HEK293 (cell line): ENCODE results near the gene DCAF6.

Experiments
- CTCF ChIA-PET: fragments of 350-600 bp; formaldehyde crosslinking; extraction: SDS; loops from one replicate; lab custom pipeline; 2021; ENCODE audit warnings: antibody characterized with exemption; lab: Yijun Ruan, JAX
- POLR2A ChIA-PET: fragments of 300-600 bp; formaldehyde crosslinking; extraction: SDS; loops from one replicate; lab custom pipeline; 2020; ENCODE audit warnings: antibody characterized with exemption, inconsistent platforms; lab: Yijun Ruan, JAX
- H3K27ac ChIP-seq: fragments of 200-500 bp; sonication (Bioruptor generic); 2 replicates; pipeline ENCODE4 v1.5.1; 2014; ENCODE audit warnings: low read depth, low read length, control low read depth, inconsistent platforms; ENCODE audit errors: extremely low read depth
- H3K36me3 ChIP-seq, 2 experiments: fragments of 200-500 bp in 1 of 2; sonication (Bioruptor generic) in 1 of 2; 1 replicate in 1 of 2; 2 replicates in 1 of 2; pipeline ENCODE4 v1.5.1; 2014 to 2017; ENCODE audit warnings: inconsistent platforms in 2 of 2, low read length in 2 of 2; ENCODE audit not compliant: control insufficient read depth in 2 of 2, insufficient read depth in 1 of 2
- H3K4me1 ChIP-seq: fragments of 200-500 bp; sonication (Bioruptor generic); 2 replicates; pipeline ENCODE4 v1.5.1; 2014; ENCODE audit warnings: mild to moderate bottlenecking, low read length, inconsistent platforms; ENCODE audit not compliant: control insufficient read depth, insufficient read depth
- H3K4me3 ChIP-seq: 2 replicates; pipeline ENCODE4 v1.5.1; 2011; ENCODE audit warnings: low read depth, mild to moderate bottlenecking, control low read depth, low read length, moderate library complexity
- H3K9me3 ChIP-seq: fragments of 200-500 bp; sonication (Bioruptor generic); 2 replicates; pipeline ENCODE4 v1.5.1; 2014; ENCODE audit warnings: low read depth, low read length, inconsistent platforms; ENCODE audit not compliant: control insufficient read depth, insufficient read depth
- BCL11A ChIP-seq: fragments of 450-650 bp; formaldehyde crosslinking; IDR thresholded peaks from 2 replicates; pipeline ENCODE4 v1.5.1; 2016; ENCODE audit warnings: low read depth, missing biosample characterization, missing genetic modification characterization
- KLF16 ChIP-seq: fragments of 450-650 bp; formaldehyde crosslinking; IDR thresholded peaks from 2 replicates; pipeline ENCODE4 v1.5.1; 2017; ENCODE audit warnings: missing biosample characterization, missing genetic modification characterization
- RBAK ChIP-seq: fragments of 450-650 bp; formaldehyde crosslinking; IDR thresholded peaks from 2 replicates; pipeline ENCODE4 v1.5.1; 2016; ENCODE audit warnings: missing biosample characterization, missing genetic modification characterization
- ZBTB48 ChIP-seq: fragments of 450-650 bp; formaldehyde crosslinking; IDR thresholded peaks from 2 replicates; pipeline ENCODE4 v1.5.1; 2016; ENCODE audit warnings: missing biosample characterization, missing genetic modification characterization
- ZFHX2 ChIP-seq: fragments of 450-650 bp; formaldehyde crosslinking; conservative IDR thresholded peaks from 2 replicates; pipeline ENCODE4 v1.5.1; 2016; ENCODE audit warnings: missing biosample characterization, missing genetic modification characterization
- ZFP37 ChIP-seq: fragments of 450-650 bp; formaldehyde crosslinking; IDR thresholded peaks from 2 replicates; pipeline ENCODE4 v1.5.1; 2016; ENCODE audit warnings: missing biosample characterization, missing genetic modification characterization
- ZFP69B ChIP-seq: fragments of 450-650 bp; formaldehyde crosslinking; IDR thresholded peaks from 2 replicates; pipeline ENCODE4 v1.5.1; 2016; ENCODE audit warnings: missing biosample characterization, missing genetic modification characterization
- ZNF114 ChIP-seq: fragments of 450-650 bp; formaldehyde crosslinking; IDR thresholded peaks from 2 replicates; pipeline ENCODE4 v1.5.0; 2017; ENCODE audit warnings: missing biosample characterization, missing genetic modification characterization
- ZNF146 ChIP-seq: fragments of 450-650 bp; formaldehyde crosslinking; IDR thresholded peaks from 2 replicates; pipeline ENCODE4 v1.5.1; 2016; ENCODE audit warnings: missing biosample characterization, missing genetic modification characterization
- ZNF202 ChIP-seq: fragments of 450-650 bp; formaldehyde crosslinking; IDR thresholded peaks from 2 replicates; pipeline ENCODE4 v1.5.1; 2016; ENCODE audit warnings: missing biosample characterization, missing genetic modification characterization, borderline replicate concordance
- ZNF214 ChIP-seq: fragments of 450-650 bp; formaldehyde crosslinking; IDR thresholded peaks from 2 replicates; pipeline ENCODE4 v1.5.1; 2017; ENCODE audit warnings: missing biosample characterization, mild to moderate bottlenecking, missing genetic modification characterization, borderline replicate concordance
- ZNF223 ChIP-seq: fragments of 450-650 bp; formaldehyde crosslinking; IDR thresholded peaks from 2 replicates; pipeline ENCODE4 v1.5.1; 2016; ENCODE audit warnings: missing biosample characterization, missing genetic modification characterization
- ZNF266 ChIP-seq: fragments of 450-650 bp; formaldehyde crosslinking; IDR thresholded peaks from 2 replicates; pipeline ENCODE4 v1.5.1; 2016; ENCODE audit warnings: missing biosample characterization, missing genetic modification characterization, low read depth
- ZNF558 ChIP-seq: fragments of 450-650 bp; formaldehyde crosslinking; IDR thresholded peaks from 2 replicates; pipeline ENCODE4 v1.5.1; 2016; ENCODE audit warnings: missing biosample characterization, missing genetic modification characterization
- ZNF660 ChIP-seq: fragments of 450-650 bp; IDR thresholded peaks from 2 replicates; pipeline ENCODE4 v1.5.1; 2018; ENCODE audit warnings: missing biosample characterization, mild to moderate bottlenecking, missing genetic modification characterization
- ZNF677 ChIP-seq: fragments of 450-650 bp; IDR thresholded peaks from 2 replicates; pipeline ENCODE4 v1.5.0; 2018; ENCODE audit warnings: missing biosample characterization, mild to moderate bottlenecking, missing genetic modification characterization, moderate library complexity
- ZNF791 ChIP-seq: fragments of 450-650 bp; formaldehyde crosslinking; IDR thresholded peaks from 2 replicates; pipeline ENCODE4 v1.5.1; 2016; ENCODE audit warnings: missing biosample characterization, missing genetic modification characterization
- ZNF830 ChIP-seq: fragments of 450-650 bp; IDR thresholded peaks from 2 replicates; pipeline ENCODE4 v1.5.0; 2018; ENCODE audit warnings: missing biosample characterization, missing genetic modification characterization, low read depth, mild to moderate bottlenecking, moderate library complexity
- ZNF843 ChIP-seq: fragments of 450-650 bp; formaldehyde crosslinking; IDR thresholded peaks from 2 replicates; pipeline ENCODE4 v1.5.1; 2016; ENCODE audit warnings: missing biosample characterization, missing genetic modification characterization
- TF ChIP-seq, protein P1 (sequence below): fragments of 450-650 bp; formaldehyde crosslinking; IDR thresholded peaks from 2 replicates; pipeline ENCODE4 v1.5.1; 2017; ENCODE audit warnings: missing biosample characterization, missing genetic modification characterization
- TF ChIP-seq, protein P2 (sequence below): fragments of 450-650 bp; formaldehyde crosslinking; IDR thresholded peaks from 2 replicates; pipeline ENCODE4 v1.5.1; 2016; ENCODE audit warnings: missing biosample characterization, missing genetic modification characterization
- TF ChIP-seq, protein P3 (sequence below): fragments of 450-650 bp; formaldehyde crosslinking; IDR thresholded peaks from 2 replicates; pipeline ENCODE4 v1.5.1; 2016; ENCODE audit warnings: missing biosample characterization, missing genetic modification characterization

Gene DCAF6

DNA sequence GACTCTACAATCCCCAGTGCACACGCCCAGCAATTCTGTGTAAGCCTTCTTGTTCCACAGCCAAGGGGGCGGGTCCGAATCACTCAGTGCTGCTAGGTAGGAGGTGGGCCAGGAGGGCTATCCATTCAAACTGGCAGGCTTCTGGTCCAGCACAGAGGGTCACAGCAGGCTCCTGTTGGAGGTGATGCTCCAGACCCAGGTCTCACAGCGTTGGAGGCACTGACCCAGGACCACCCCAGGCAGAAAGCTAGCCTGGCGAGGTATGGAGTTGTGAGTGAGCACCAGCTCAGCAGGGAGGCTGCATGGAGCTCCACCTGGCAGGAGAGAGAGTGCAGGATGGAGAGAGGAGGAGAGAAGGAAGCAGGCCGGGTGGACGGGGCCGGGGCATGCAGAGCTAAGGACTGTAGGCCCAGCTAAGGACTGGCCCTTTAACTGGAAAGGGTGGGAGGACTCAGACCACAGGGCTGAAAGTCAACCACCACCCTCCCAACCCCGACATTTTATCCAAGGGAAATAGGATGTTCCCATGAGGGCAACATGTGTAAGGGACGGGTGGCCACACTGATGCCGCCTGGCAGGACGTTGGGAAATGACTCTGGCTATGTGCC, 161.5 kb downstream of the DCAF6 start:
- CTCF ChIA-PET = interaction anchor here (0.5 kb wide), 1 partner anchor 484 kb away, joined by 3 read pairs; no protein-coding TSS in a partner anchor
- POLR2A ChIA-PET = no interaction called here
- no peaks in the 10 kb centered on the region for H3K9me3 ChIP-seq
- no peak overlapping the region for H3K4me3 ChIP-seq
- H3K4me1 ChIP-seq = no peaks in the 10 kb centered on the region
- H3K27ac ChIP-seq = no peak overlapping the region
- H3K36me3 ChIP-seq = peaks cover 0 to 42% of the 10 kb centered on the region in 2 experiments; a peak in 1 of 3 replicates
- TF ChIP-seq ZFHX2 (tag by site-specific recombination) (no peak), ZNF791 (tag by site-specific recombination) (no peak), ZNF830 (tag by site-specific recombination) (no peak), ZFP69B (tag by site-specific recombination) (no peak), ZFP37 (tag by site-specific recombination) (no peak), KLF16 (tag by site-specific recombination) (no peak)
- TF ChIP-seq, protein P1, sequence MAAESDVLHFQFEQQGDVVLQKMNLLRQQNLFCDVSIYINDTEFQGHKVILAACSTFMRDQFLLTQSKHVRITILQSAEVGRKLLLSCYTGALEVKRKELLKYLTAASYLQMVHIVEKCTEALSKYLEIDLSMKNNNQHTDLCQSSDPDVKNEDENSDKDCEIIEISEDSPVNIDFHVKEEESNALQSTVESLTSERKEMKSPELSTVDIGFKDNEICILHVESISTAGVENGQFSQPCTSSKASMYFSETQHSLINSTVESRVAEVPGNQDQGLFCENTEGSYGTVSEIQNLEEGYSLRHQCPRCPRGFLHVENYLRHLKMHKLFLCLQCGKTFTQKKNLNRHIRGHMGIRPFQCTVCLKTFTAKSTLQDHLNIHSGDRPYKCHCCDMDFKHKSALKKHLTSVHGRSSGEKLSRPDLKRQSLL = no peak

DNA sequence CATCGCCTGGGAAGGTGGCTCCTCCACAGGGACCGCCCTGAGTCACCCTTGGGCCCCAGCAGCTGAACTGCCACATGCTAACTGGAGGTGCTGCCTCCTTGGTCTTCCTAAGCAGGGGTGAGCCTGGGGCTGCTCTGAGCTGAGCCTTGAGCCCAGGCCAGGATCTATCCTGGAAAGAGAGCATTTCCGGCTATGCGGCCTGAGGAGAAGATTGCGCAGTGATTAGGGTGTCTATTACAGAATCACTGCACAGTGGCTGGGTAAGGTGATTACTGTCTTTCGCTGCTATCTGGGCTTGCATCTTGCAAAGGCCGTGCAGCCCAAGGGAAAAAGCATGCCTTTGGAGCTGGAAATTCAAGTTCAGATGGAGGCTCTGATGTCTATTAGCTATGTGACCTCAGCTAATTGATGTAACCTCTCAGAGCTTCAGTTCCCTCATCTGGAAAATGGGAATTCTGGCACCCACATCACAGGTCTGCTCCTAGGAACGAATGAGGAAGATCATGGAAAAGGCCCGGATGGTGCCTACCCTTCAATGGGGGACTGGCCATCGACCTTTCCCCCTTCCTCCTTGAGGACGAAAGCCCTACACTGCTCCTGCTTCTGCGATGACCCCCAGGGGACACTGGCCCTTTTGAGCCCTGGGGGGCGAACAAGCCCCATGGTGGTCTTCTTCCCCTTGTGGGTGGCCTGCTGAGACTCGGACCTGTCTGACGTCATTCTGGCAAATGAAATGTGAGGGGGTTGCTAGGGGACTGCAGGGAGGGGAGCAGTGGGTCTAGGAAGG, 162.2 kb downstream of the DCAF6 start:
- ChIA-PET CTCF (interaction anchor here (0.5 kb wide), 1 partner anchor 484 kb away, joined by 3 read pairs; no protein-coding TSS in a partner anchor), POLR2A (no interaction called here)
- Histone ChIP-seq H3K4me1 (no peaks in the 10 kb centered on the region), H3K36me3 (peaks cover 0 to 43% of the 10 kb centered on the region in 2 experiments; a peak in 1 of 3 replicates), H3K4me3 (no peak overlapping the region), H3K9me3 (no peaks in the 10 kb centered on the region), H3K27ac (no peak overlapping the region)
- TF ChIP-seq ZNF677 (tag by site-specific recombination) (no peak), BCL11A (tag by site-specific recombination) (no peak), RBAK (tag by site-specific recombination) (no peak), ZNF558 (tag by site-specific recombination) (no peak)
- TF ChIP-seq, protein P2, sequence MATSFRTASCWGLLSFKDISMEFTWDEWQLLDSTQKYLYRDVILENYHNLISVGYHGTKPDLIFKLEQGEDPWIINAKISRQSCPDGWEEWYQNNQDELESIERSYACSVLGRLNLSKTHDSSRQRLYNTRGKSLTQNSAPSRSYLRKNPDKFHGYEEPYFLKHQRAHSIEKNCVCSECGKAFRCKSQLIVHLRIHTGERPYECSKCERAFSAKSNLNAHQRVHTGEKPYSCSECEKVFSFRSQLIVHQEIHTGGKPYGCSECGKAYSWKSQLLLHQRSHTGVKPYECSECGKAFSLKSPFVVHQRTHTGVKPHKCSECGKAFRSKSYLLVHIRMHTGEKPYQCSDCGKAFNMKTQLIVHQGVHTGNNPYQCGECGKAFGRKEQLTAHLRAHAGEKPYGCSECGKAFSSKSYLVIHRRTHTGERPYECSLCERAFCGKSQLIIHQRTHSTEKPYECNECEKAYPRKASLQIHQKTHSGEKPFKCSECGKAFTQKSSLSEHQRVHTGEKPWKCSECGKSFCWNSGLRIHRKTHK (tag by site-specific recombination) = no peak

DNA sequence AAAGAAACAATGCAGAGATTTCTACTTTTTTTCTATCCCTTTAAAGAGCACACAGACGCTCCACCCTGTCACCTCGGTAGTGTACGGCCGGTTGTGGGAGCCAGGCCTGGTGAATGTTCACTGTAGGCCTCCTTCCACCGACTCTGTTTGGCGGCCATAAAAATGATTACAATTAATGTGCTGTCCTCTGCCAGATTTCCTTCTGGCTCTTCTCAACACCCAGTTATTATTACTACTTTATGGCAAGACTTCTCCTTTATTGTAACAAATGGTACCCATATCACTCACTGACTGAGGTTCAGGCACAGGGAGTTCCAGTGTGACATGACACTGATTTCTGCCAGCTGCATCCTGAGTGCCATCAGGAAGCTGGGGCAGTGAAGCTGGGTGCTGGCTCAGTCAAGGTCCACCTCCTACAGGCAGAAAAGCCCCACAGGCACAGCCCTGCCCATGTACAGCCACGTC, 162.9 kb downstream of the DCAF6 start:
- peaks cover 0 to 48% of the 10 kb centered on the region in 2 experiments; a peak in 1 of 3 replicates for H3K36me3 ChIP-seq
- H3K4me1 ChIP-seq = no peaks in the 10 kb centered on the region
- CTCF ChIA-PET = no interaction called here
- no peak overlapping the region for H3K4me3 ChIP-seq
- POLR2A ChIA-PET = no interaction called here
- H3K27ac ChIP-seq = no peak overlapping the region
- no peaks in the 10 kb centered on the region for H3K9me3 ChIP-seq
- TF ChIP-seq ZNF214 (tag by site-specific recombination) (no peak), ZNF146 (tag by site-specific recombination) (no peak), ZNF223 (tag by site-specific recombination) (no peak), ZNF114 (tag by site-specific recombination) (no peak), ZNF202 (tag by site-specific recombination) (no peak), ZNF266 (tag by site-specific recombination) (no peak), ZNF660 (tag by site-specific recombination) (no peak), ZBTB48 (no peak), ZNF843 (tag by site-specific recombination) (no peak)
- TF ChIP-seq, protein P3, sequence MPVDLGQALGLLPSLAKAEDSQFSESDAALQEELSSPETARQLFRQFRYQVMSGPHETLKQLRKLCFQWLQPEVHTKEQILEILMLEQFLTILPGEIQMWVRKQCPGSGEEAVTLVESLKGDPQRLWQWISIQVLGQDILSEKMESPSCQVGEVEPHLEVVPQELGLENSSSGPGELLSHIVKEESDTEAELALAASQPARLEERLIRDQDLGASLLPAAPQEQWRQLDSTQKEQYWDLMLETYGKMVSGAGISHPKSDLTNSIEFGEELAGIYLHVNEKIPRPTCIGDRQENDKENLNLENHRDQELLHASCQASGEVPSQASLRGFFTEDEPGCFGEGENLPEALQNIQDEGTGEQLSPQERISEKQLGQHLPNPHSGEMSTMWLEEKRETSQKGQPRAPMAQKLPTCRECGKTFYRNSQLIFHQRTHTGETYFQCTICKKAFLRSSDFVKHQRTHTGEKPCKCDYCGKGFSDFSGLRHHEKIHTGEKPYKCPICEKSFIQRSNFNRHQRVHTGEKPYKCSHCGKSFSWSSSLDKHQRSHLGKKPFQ = no peak
